Fibroblast of the aortic adventitia (primary cell): ENCODE data around the gene RAD51B. TPM values are rescaled to one million over a fixed set of nuclear protein-coding genes. Genes with fewer than 3 reads are reported as not detected.
A peak's percentile ranks its signal among the peaks of the same experiment; 100 is the strongest.

ENCODE experiments used
- DNase-seq: peaks from one replicate; pipeline ENCODE4 v3.0.0-alpha.2; 2010; ENCODE audit warnings: low read depth
- H3K4me3 ChIP-seq: 2 replicates; pipeline ENCODE4 v1.5.1; 2011; ENCODE audit warnings: low read depth, mild to moderate bottlenecking, control low read depth, low read length, moderate library complexity
- total RNA-seq: library from RNA; depleted of rRNA; stranded (reverse); fragments of >200 nt; gene quantifications from 2 replicates; pipeline ENCODE4 v1.2.3, GENCODE V29; 2012; ENCODE audit warnings: low replicate concordance
- TF ChIP-seq, protein P1 (sequence below): IDR thresholded peaks from 2 replicates; pipeline ENCODE4 v1.5.1; 2011; ENCODE audit warnings: mild to moderate bottlenecking, low read length, control low read depth, inconsistent platforms; ENCODE audit not compliant: insufficient read depth

The RAD51B gene
- total RNA-seq, 1 donor: 28.7 TPM

- no peak for DNase-seq
These were observed 765.2 kb downstream of the RAD51B start for GRCh38 chr14:68584786-68585185.

DNA sequence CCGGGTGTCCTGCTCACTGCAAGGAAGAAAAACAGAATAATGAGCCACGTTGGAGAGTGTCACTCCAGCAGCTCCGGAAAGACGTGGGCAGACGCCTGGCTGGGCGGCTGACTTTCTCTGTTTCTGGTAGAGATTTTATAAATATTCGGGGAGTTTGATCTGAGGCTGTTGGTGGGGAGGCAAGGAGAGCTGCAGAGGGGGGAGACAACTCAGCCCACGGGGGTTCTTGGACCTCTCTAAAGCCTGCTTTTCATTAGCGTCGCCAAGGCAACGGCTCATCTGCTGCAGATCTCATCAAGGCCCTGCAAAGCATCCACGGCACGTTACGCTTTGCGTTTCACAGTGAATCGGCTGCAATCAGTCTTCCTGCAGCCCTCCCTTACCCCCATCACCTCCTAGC lies 766.1 kb downstream of the RAD51B start:
- no peak overlapping the region for H3K4me3 ChIP-seq
- TF ChIP-seq, protein P1, sequence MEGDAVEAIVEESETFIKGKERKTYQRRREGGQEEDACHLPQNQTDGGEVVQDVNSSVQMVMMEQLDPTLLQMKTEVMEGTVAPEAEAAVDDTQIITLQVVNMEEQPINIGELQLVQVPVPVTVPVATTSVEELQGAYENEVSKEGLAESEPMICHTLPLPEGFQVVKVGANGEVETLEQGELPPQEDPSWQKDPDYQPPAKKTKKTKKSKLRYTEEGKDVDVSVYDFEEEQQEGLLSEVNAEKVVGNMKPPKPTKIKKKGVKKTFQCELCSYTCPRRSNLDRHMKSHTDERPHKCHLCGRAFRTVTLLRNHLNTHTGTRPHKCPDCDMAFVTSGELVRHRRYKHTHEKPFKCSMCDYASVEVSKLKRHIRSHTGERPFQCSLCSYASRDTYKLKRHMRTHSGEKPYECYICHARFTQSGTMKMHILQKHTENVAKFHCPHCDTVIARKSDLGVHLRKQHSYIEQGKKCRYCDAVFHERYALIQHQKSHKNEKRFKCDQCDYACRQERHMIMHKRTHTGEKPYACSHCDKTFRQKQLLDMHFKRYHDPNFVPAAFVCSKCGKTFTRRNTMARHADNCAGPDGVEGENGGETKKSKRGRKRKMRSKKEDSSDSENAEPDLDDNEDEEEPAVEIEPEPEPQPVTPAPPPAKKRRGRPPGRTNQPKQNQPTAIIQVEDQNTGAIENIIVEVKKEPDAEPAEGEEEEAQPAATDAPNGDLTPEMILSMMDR: no peak
- no peak for DNase-seq

More at GRCh38 chr14:68584786-68585185, 765.2 kb downstream of the RAD51B start:
- H3K4me3 ChIP-seq: no peak overlapping the region
- TF ChIP-seq, protein P1: no peak

- TF ChIP-seq, protein P1: no peak
- H3K4me3 ChIP-seq: no peak overlapping the region
- peak; percentile 32 for DNase-seq
These were observed 767.5 kb downstream of the RAD51B start for GRCh38 chr14:68586896-68587751.

- no peak for DNase-seq
- TF ChIP-seq, protein P1: no peak
- H3K4me3 ChIP-seq: no peak overlapping the region
These were observed 768.4 kb downstream of the RAD51B start for GRCh38 chr14:68587931-68588330.

DNA sequence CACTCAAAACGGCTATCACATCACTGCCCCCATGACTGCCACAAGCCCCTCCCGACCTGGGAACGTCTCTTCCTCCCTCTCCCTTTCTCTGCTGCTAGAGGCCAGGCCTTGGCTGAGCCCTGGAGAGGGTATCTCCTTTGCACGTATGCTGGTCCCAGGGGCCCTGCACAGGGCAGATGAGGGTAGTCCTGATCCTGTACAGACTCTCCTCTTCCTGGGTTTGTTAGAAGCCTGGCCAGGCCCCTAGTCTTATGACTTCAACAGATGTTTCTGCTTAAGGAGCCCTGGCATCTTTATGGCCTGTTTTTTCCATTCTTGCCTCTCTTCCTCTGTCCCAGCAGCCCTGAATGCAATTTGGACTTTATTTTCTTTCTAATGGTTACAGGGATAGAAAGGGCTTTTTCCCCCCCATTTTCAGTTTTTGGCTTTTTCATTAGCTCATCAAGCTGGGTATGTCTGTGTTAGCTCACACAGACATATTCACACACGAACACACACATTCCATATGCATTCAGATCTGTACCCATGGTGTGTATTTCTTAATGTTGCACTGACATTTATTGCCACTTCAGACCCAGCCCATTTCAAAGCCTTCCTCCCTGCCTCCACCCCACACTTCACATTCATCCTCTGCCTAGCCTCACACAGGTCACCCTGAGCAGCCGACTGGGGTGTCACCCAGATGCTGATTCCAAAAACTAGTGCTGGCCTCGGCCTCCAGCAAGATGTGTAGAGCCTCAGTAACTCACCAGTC lies 770.0 kb downstream of the RAD51B start:
- H3K4me3 ChIP-seq: no peak overlapping the region
- TF ChIP-seq, protein P1: no peak
- peak; percentile 97 for DNase-seq

DNA sequence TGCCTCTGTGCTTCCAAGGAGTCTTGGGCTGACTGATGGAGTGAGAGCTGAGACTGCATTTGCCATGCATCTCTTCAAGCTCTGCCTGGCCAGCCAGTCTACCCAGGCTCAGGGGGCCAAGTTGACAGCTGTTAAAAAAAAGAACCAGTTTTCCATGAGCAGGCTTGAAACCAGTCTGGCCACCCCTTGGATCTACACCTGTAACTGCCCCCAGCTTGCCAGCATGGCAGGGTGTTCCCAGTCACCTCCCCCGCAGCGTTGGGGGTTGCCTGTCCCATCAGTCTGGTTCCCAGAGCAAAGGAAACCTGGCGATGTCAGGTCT lies 770.6 kb downstream of the RAD51B start:
- TF ChIP-seq, protein P1: no peak
- H3K4me3 ChIP-seq: no peak overlapping the region

More for the DNA sequence above, 770.6 kb downstream of the RAD51B start:
- no peak for DNase-seq
